Skin epidermis (tissue), 12 donors: ENCODE results near the gene HDAC8.
A peak's percentile ranks its signal among the peaks of the same experiment; 100 is the strongest.
"Not testable (repeated sequence)": the region's sequence is repeated elsewhere in the genome, so short reads cannot be mapped to it uniquely, and the experiment has no call there.

Experiments
- H3K27ac ChIP-seq, 21 experiments: fragments of 200-600 bp; sonication (generic) in 11 of 21; one replicate each; pipeline ENCODE4 v1.5.0; 2020; ENCODE audit warnings: mild to moderate bottlenecking in 3 of 21, inconsistent platforms in 2 of 21, moderate library complexity in 2 of 21
- H3K4me3 ChIP-seq, 7 experiments: fragments of 200-600 bp; sonication (generic) in 2 of 7; one replicate each; pipeline ENCODE4 v1.5.0; 2020; ENCODE audit warnings: inconsistent platforms in 2 of 7, mild to moderate bottlenecking in 2 of 7, moderate library complexity in 1 of 7

Gene HDAC8

GRCh38 chrX:72467135-72467534 is 105.5 kb downstream of the HDAC8 start:
- Histone ChIP-seq H3K27ac (no peak overlapping the region), H3K4me3 (no peak overlapping the region)

- Histone ChIP-seq H3K4me3 (no peak overlapping the region), H3K27ac (no peak overlapping the region)
These were observed 106.2 kb downstream of the HDAC8 start for GRCh38 chrX:72466493-72466892.

- Histone ChIP-seq H3K27ac (no peak overlapping the region), H3K4me3 (no peak overlapping the region)
These were observed 106.8 kb downstream of the HDAC8 start for GRCh38 chrX:72465889-72466288.

GRCh38 chrX:72461766-72462165 is 110.9 kb downstream of the HDAC8 start:
- H3K27ac ChIP-seq, result no peak overlapping the region
- no peak overlapping the region for H3K4me3 ChIP-seq

- no peak overlapping the region for H3K27ac ChIP-seq
- H3K4me3 ChIP-seq, result no peak overlapping the region
These were observed 111.4 kb downstream of the HDAC8 start for GRCh38 chrX:72461288-72461687.

- H3K4me3 ChIP-seq, result no peak overlapping the region
- H3K27ac ChIP-seq, result no peak overlapping the region
These were observed 111.9 kb downstream of the HDAC8 start for GRCh38 chrX:72460715-72461114.

- H3K27ac ChIP-seq, H3K4me3 ChIP-seq: not testable (repeated sequence)
These were observed 123.6 kb downstream of the HDAC8 start for GRCh38 chrX:72449034-72449433.

GRCh38 chrX:72440764-72441163 is 131.9 kb downstream of the HDAC8 start:
- not testable (repeated sequence) for H3K27ac ChIP-seq, H3K4me3 ChIP-seq

GRCh38 chrX:72436010-72436409 is 136.6 kb downstream of the HDAC8 start:
- Histone ChIP-seq H3K4me3 (no peak overlapping the region), H3K27ac (no peak overlapping the region)

GRCh38 chrX:72430405-72430968 is 142.2 kb downstream of the HDAC8 start:
- H3K27ac ChIP-seq, result no peak overlapping the region
- no peak overlapping the region for H3K4me3 ChIP-seq

- Histone ChIP-seq H3K27ac (no peak overlapping the region), H3K4me3 (no peak overlapping the region)
These were observed 150.8 kb downstream of the HDAC8 start for GRCh38 chrX:72421797-72422196.

GRCh38 chrX:72409993-72410392 is 162.7 kb downstream of the HDAC8 start:
- no peak overlapping the region for H3K4me3 ChIP-seq
- no peak overlapping the region for H3K27ac ChIP-seq

GRCh38 chrX:72408885-72409284 is 163.8 kb downstream of the HDAC8 start:
- Histone ChIP-seq H3K4me3 (no peak overlapping the region), H3K27ac (no peak overlapping the region)

- not testable (repeated sequence) for H3K27ac ChIP-seq, H3K4me3 ChIP-seq
These were observed 167.5 kb downstream of the HDAC8 start for GRCh38 chrX:72405136-72405535.

GRCh38 chrX:72402614-72403013 is 170.0 kb downstream of the HDAC8 start:
- H3K4me3 ChIP-seq, result no peak overlapping the region
- no peak overlapping the region for H3K27ac ChIP-seq

- no peak overlapping the region for H3K4me3 ChIP-seq
These were observed 172.8 kb downstream of the HDAC8 start for GRCh38 chrX:72399816-72400215.

GRCh38 chrX:72396117-72396516 is 176.5 kb downstream of the HDAC8 start:
- Histone ChIP-seq H3K4me3 (no peak overlapping the region), H3K27ac (no peak overlapping the region)

More at GRCh38 chrX:72399816-72400215, 172.8 kb downstream of the HDAC8 start:
- no peak overlapping the region for H3K27ac ChIP-seq

- H3K4me3 ChIP-seq, result no peak overlapping the region
These were observed 177.4 kb downstream of the HDAC8 start for GRCh38 chrX:72395237-72395636.

GRCh38 chrX:72394518-72395170 is 178.0 kb downstream of the HDAC8 start:
- Histone ChIP-seq H3K4me3 (no peak overlapping the region), H3K27ac (no peak overlapping the region)

More at GRCh38 chrX:72395237-72395636, 177.4 kb downstream of the HDAC8 start:
- peak overlapping the region in 1 of 21 experiments; percentile 14 for H3K27ac ChIP-seq

- no peak overlapping the region for H3K4me3 ChIP-seq
- no peak overlapping the region for H3K27ac ChIP-seq
These were observed 178.7 kb downstream of the HDAC8 start for GRCh38 chrX:72393836-72394517.
